ENCODE results near the gene NKTR. TPM values are rescaled to one million over a fixed set of nuclear protein-coding genes. Genes with fewer than 3 reads are reported as not detected.

Gene NKTR
- total and polyA plus RNA-seq, 9 of the 15 experiments (the other 6 are each of a cell fraction or from before 2014, with no cell fraction given), result 19.7 to 123 (median 92.6) TPM

GRCh38 chr3:42600958-42601675 is 631 bp downstream of the NKTR start (continued):
- TF ChIP-seq KHSRP (IDR thresholded peaks at IDR 0.05), result no peak
- no peak for TF ChIP-seq MYC (IDR thresholded peaks at IDR 0.05; ENCODE audit: low read depth, low read length)
- TF ChIP-seq MYC (CRISPR knock-in tag; IDR thresholded peaks at IDR 0.05; ENCODE audit: borderline replicate concordance, low read depth), result no peak
- TF ChIP-seq CTCF (IDR thresholded peaks at IDR 0.05 in 2 of 3, conservative IDR thresholded peaks at IDR 0.05 in 1 of 3; ENCODE audit: insufficient read depth in 2 of 3, low read depth in 1 of 3, low read length in 3 of 3), result peak in 1 of 3 experiments; percentile 20; a peak in 2 of 6 replicates
- TF ChIP-seq SMC3 (conservative IDR thresholded peaks at IDR 0.05; ENCODE audit: insufficient read depth, low read depth, low read length), result no peak
- TF ChIP-seq ZNF277 (CRISPR knock-in tag; IDR thresholded peaks at IDR 0.05; ENCODE audit: borderline replicate concordance), result no peak
- no peak for TF ChIP-seq SREBF2 (CRISPR knock-in tag; IDR thresholded peaks at IDR 0.05)
- TF ChIP-seq ZBTB34 (CRISPR knock-in tag; IDR thresholded peaks at IDR 0.05), result no peak
- TF ChIP-seq SIX5 (IDR thresholded peaks at IDR 0.05; ENCODE audit: borderline replicate concordance in 1 of 2, insufficient read depth in 1 of 2, low read depth in 1 of 2, low read length in 2 of 2), result no peak
- no peak for TF ChIP-seq PTRF (tag; IDR thresholded peaks at IDR 0.05)
- TF ChIP-seq KDM5B (IDR thresholded peaks at IDR 0.05; ENCODE audit: insufficient replicate concordance, low read depth, low read length), result peak; percentile 81
- no peak for TF ChIP-seq TCF7L2 (IDR thresholded peaks at IDR 0.05; ENCODE audit: low read depth, low read length)
- peak; percentile 10; the same call in 1 of the 2 replicates for TF ChIP-seq ARID1B (IDR thresholded peaks at IDR 0.05)
- TF ChIP-seq GABPA (tag; conservative IDR thresholded peaks at IDR 0.05; ENCODE audit: low read depth), result peak; percentile 56; the same call in 1 of the 2 replicates
- TF ChIP-seq HDAC1 (IDR thresholded peaks at IDR 0.05), result peak in 1 of 2 experiments; percentile 56; a peak in 1 of 4 replicates
- no peak for TF ChIP-seq MLLT1 (IDR thresholded peaks at IDR 0.05)
- no peak for TF ChIP-seq ZNF699 (CRISPR knock-in tag; IDR thresholded peaks at IDR 0.05; ENCODE audit: insufficient replicate concordance)
- no peak for TF ChIP-seq ZNF408 (CRISPR knock-in tag; IDR thresholded peaks at IDR 0.05; ENCODE audit: low read depth)
- TF ChIP-seq ZNF165 (CRISPR knock-in tag; IDR thresholded peaks at IDR 0.05; ENCODE audit: borderline replicate concordance), result peak; percentile 48; the same call in 1 of the 2 replicates
- 0 out of 2 replicates have a peak, but pooled peaks have one; percentile 53 for TF ChIP-seq ZNF583 (CRISPR knock-in tag; IDR thresholded peaks at IDR 0.05)
- 0 out of 2 replicates have a peak, but pooled peaks have one; percentile 21 for TF ChIP-seq RAD51 (IDR thresholded peaks at IDR 0.05; ENCODE audit: borderline replicate concordance, low read depth)

Measured in K562 (cell line).